B cell (primary cell): ENCODE measurements around the gene PIK3C2G.

Experiments
- CTCF ChIP-seq: fragments of 200-600 bp; IDR thresholded peaks from one replicate; pipeline ENCODE4 v1.8.0; 2022; ENCODE audit warnings: antibody characterized with exemption, mild to moderate bottlenecking
- EZH2 ChIP-seq: IDR thresholded peaks from 2 replicates; pipeline ENCODE4 v1.6.1; 2012; ENCODE audit warnings: borderline replicate concordance, low read depth, mild to moderate bottlenecking, moderate library complexity, low read length; ENCODE audit not compliant: insufficient read depth, poor library complexity, severe bottlenecking

- TF ChIP-seq CTCF (no peak), EZH2 (no peak)
Measured at GRCh38 chr12:18217966-18218365, 43.4 kb upstream of the PIK3C2G start.
